Prostate gland (tissue), 2 donors: ENCODE data around the gene DENND4A.

Source experiments
- POLR2A ChIP-seq: fragments of 450-650 bp; IDR thresholded peaks from one replicate; pipeline ENCODE4 v1.6.1; 2016; ENCODE audit warnings: antibody characterized with exemption, mild to moderate bottlenecking
- POLR2AphosphoS5 ChIP-seq: sonication (generic); formaldehyde crosslinking; IDR thresholded peaks from one replicate; pipeline ENCODE4 v1.6.1; 2017; ENCODE audit warnings: antibody characterized with exemption
- TF ChIP-seq, protein P1 (sequence below), 4 experiments: fragments of 200-600 bp in 2 of 4; fragments of 450-650 bp in 2 of 4; sonication (generic) in 2 of 4; IDR thresholded peaks; 1 replicate in 3 of 4; 2 replicates in 1 of 4; pipeline ENCODE4 v1.5.1; 2016 to 2019; ENCODE audit warnings: antibody characterized with exemption in 4 of 4, mild to moderate bottlenecking in 2 of 4, moderate library complexity in 2 of 4

GRCh38 chr15:65789759-65790425 lies 2.2 kb downstream of the DENND4A start:
- TF ChIP-seq POLR2AphosphoS5: no peak
- TF ChIP-seq, protein P1, sequence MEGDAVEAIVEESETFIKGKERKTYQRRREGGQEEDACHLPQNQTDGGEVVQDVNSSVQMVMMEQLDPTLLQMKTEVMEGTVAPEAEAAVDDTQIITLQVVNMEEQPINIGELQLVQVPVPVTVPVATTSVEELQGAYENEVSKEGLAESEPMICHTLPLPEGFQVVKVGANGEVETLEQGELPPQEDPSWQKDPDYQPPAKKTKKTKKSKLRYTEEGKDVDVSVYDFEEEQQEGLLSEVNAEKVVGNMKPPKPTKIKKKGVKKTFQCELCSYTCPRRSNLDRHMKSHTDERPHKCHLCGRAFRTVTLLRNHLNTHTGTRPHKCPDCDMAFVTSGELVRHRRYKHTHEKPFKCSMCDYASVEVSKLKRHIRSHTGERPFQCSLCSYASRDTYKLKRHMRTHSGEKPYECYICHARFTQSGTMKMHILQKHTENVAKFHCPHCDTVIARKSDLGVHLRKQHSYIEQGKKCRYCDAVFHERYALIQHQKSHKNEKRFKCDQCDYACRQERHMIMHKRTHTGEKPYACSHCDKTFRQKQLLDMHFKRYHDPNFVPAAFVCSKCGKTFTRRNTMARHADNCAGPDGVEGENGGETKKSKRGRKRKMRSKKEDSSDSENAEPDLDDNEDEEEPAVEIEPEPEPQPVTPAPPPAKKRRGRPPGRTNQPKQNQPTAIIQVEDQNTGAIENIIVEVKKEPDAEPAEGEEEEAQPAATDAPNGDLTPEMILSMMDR (IDR thresholded peaks at IDR 0.05): no peak
- TF ChIP-seq POLR2A: no peak
